OCI-LY7 (cell line): ENCODE results near the gene CHKA. TPM values are rescaled to one million over a fixed set of nuclear protein-coding genes. Genes with fewer than 3 reads are reported as not detected.

ENCODE experiments used
- BruUV-seq: library from RNA; stranded (reverse); fragments of 400-500 nt; replicated peaks from 2 replicates; lab custom pipeline; 2021; lab: Mats Ljungman, UMichigan
- CTCF ChIA-PET: fragments of 300-600 bp; sonication (Branson Sonifier 250); formaldehyde crosslinking; loops from one replicate; lab custom pipeline; 2022; ENCODE audit warnings: antibody characterized with exemption; ENCODE audit not compliant: unreplicated experiment; lab: Charles Lee
- POLR2A ChIA-PET: fragments of 300-600 bp; sonication (Branson Sonifier 250); formaldehyde crosslinking; loops from one replicate; lab custom pipeline; 2022; ENCODE audit warnings: antibody characterized with exemption; lab: Charles Lee
- DNase-seq: peaks from one replicate; pipeline ENCODE4 v3.0.0-alpha.2; 2015; ENCODE audit warnings: low spot score
- H2AFZ ChIP-seq: fragments of 200-600 bp; sonication (generic), shearing (Covaris generic); 2 replicates; pipeline ENCODE4 v1.6.1; 2014; ENCODE audit warnings: mild to moderate bottlenecking, antibody characterized with exemption, low read length, moderate library complexity
- H3K27ac ChIP-seq: fragments of 200-600 bp; sonication (generic); 2 replicates; pipeline ENCODE4 v1.5.1; 2014; ENCODE audit warnings: mixed run types, low read depth, mild to moderate bottlenecking, moderate library complexity, low read length, inconsistent platforms; ENCODE audit not compliant: poor library complexity, severe bottlenecking
- H3K36me3 ChIP-seq: fragments of 200-600 bp; sonication (generic); 2 replicates; pipeline ENCODE4 v1.6.1; 2014; ENCODE audit warnings: mild to moderate bottlenecking, antibody characterized with exemption, low read length, moderate library complexity, mixed read lengths; ENCODE audit not compliant: insufficient read depth
- H3K4me1 ChIP-seq: fragments of 200-600 bp; sonication (generic); 2 replicates; pipeline ENCODE4 v1.5.1; 2014; ENCODE audit warnings: mild to moderate bottlenecking, low read length; ENCODE audit not compliant: insufficient read depth, poor library complexity, severe bottlenecking
- H3K4me2 ChIP-seq: fragments of 200-600 bp; sonication (generic); 2 replicates; pipeline ENCODE4 v1.6.1; 2014; ENCODE audit warnings: mild to moderate bottlenecking, low read length
- H3K4me3 ChIP-seq: fragments of 200-600 bp; sonication (generic); 2 replicates; pipeline ENCODE4 v1.5.1; 2014; ENCODE audit warnings: mild to moderate bottlenecking, low read depth, low read length; ENCODE audit not compliant: poor library complexity, severe bottlenecking
- H3K79me2 ChIP-seq: fragments of 200-600 bp; sonication (generic); 2 replicates; pipeline ENCODE4 v1.6.1; 2016; ENCODE audit warnings: low read depth, mild to moderate bottlenecking, low read length, moderate library complexity, mixed read lengths; ENCODE audit not compliant: insufficient read depth
- H3K9me2 ChIP-seq: fragments of 200-600 bp; sonication (generic); 2 replicates; pipeline ENCODE4 v1.6.1; 2016; ENCODE audit warnings: mild to moderate bottlenecking, low read length, mixed read lengths; ENCODE audit not compliant: insufficient read depth
- H3K9me3 ChIP-seq: fragments of 200-600 bp; sonication (generic); 2 replicates; pipeline ENCODE4 v1.6.1; 2014; ENCODE audit warnings: mild to moderate bottlenecking, mixed run types, low read length, mixed read lengths
- H4K20me1 ChIP-seq: fragments of 200-600 bp; sonication (generic); 2 replicates; pipeline ENCODE4 v1.6.1; 2014; ENCODE audit warnings: mild to moderate bottlenecking, antibody characterized with exemption, low read length, moderate library complexity, mixed read lengths; ENCODE audit not compliant: insufficient read depth
- CTCF ChIP-seq: fragments of 200-600 bp; sonication (generic); conservative IDR thresholded peaks from 2 replicates; pipeline ENCODE4 v1.5.1; 2014; ENCODE audit warnings: mild to moderate bottlenecking, antibody characterized with exemption, low read length, moderate library complexity, mixed read lengths
- EZH2phosphoT487 ChIP-seq: fragments of 200-600 bp; sonication (generic); IDR thresholded peaks from 2 replicates; pipeline ENCODE4 v1.6.1; 2018; ENCODE audit warnings: low read depth, borderline replicate concordance, mild to moderate bottlenecking, mixed run types, antibody characterized with exemption, low read length, moderate library complexity, mixed read lengths
- intact Hi-C: fragments of 100-400 bp; cut with micrococcal nuclease; formaldehyde crosslinking; loops from one replicate; pipeline ENCODE4 v1.10.0; 2022; ENCODE audit not compliant: unreplicated experiment
- total RNA-seq, 2 experiments: library from RNA; depleted of rRNA in 1 of 2; stranded (reverse); fragments of >200 nt in 1 of 2; shearing (Covaris generic) in 1 of 2; gene quantifications; 2 replicates each; pipeline ENCODE4 v1.2.3, GENCODE V29; 2014 to 2022

CHKA gene
- total RNA-seq, 2 experiments from 2014 or later: 36.1 to 47.2 TPM

DNA sequence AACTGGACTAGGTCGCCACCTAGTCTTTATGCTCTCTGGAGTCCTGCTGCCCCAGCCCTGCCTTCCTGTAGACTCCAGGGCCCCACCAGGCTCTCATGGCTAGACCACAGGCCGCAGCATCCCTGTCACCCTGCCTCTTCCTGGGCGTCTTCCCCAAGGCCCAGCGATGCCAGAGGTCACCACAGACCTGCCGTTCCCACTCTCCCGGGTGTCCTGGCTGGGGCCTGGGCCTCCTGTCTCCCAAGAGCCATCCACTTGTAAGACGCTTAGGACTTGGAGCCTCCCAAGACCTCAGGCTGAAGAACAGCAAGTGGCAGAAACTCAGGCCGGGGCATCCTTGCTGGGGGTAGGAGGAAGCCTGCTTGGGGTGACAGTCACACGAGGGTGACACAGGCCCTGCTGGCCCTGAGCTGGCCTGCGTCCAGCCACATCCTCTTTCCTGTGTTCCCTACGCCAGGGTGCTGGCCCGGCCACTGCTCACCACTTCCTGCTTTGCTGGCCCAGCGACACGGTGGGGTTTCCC, 84.4 kb downstream of the CHKA start:
- Histone ChIP-seq H3K9me3 (no peaks in the 10 kb centered on the region), H3K4me3 (no peak overlapping the region), H2AFZ (no peak overlapping the region), H3K36me3 (peaks cover 30% of the 10 kb centered on the region), H4K20me1 (no peaks in the 10 kb centered on the region), H3K4me2 (no peak overlapping the region), H3K9me2 (no peaks in the 10 kb centered on the region), H3K4me1 (peaks cover 31% of the 10 kb centered on the region), H3K79me2 (peaks cover 22% of the 10 kb centered on the region; the same call in 1 of the 2 replicates), H3K27ac (no peak overlapping the region)
- TF ChIP-seq EZH2phosphoT487 (no peak), CTCF (no peak)
- intact Hi-C loops: no loop called here
- ChIA-PET POLR2A (no interaction called here), CTCF (no interaction called here)
- no peak for DNase-seq
- no TSS peak for BruUV-seq

- no peak for TF ChIP-seq CTCF
- TF ChIP-seq EZH2phosphoT487: no peak
- no peak overlapping the region for H3K27ac ChIP-seq
- intact Hi-C loops: no loop called here
- H3K79me2 ChIP-seq: peaks cover 25% of the 10 kb centered on the region; the same call in 1 of the 2 replicates
- peaks cover 31% of the 10 kb centered on the region for H3K4me1 ChIP-seq
- no peaks in the 10 kb centered on the region for H4K20me1 ChIP-seq
- POLR2A ChIA-PET: no interaction called here
- H3K4me2 ChIP-seq: no peak overlapping the region
- H2AFZ ChIP-seq: no peak overlapping the region
- CTCF ChIA-PET: no interaction called here
- H3K4me3 ChIP-seq: no peak overlapping the region
- peaks cover 24% of the 10 kb centered on the region for H3K36me3 ChIP-seq
- BruUV-seq: no TSS peak
- DNase-seq: no peak
- H3K9me3 ChIP-seq: no peaks in the 10 kb centered on the region
- H3K9me2 ChIP-seq: no peaks in the 10 kb centered on the region
Observed at GRCh38 chr11:68036141-68036716, 85.0 kb downstream of the CHKA start.

- no peak overlapping the region for H3K27ac ChIP-seq
- H3K4me1 ChIP-seq: peaks cover 25% of the 10 kb centered on the region
- no peaks in the 10 kb centered on the region for H3K9me2 ChIP-seq
- ChIA-PET CTCF (no interaction called here), POLR2A (no interaction called here)
- peaks cover 22% of the 10 kb centered on the region for H3K36me3 ChIP-seq
- H3K79me2 ChIP-seq: peaks cover 24% of the 10 kb centered on the region; the same call in 1 of the 2 replicates
- no peak overlapping the region for H3K4me2 ChIP-seq
- H3K9me3 ChIP-seq: no peaks in the 10 kb centered on the region
- H4K20me1 ChIP-seq: no peaks in the 10 kb centered on the region
- DNase-seq: no peak
- no TSS peak for BruUV-seq
- intact Hi-C loops: no loop called here
- H2AFZ ChIP-seq: no peak overlapping the region
- TF ChIP-seq CTCF: no peak
- TF ChIP-seq EZH2phosphoT487: no peak
- H3K4me3 ChIP-seq: no peak overlapping the region
Observed at GRCh38 chr11:68035266-68035876, 85.8 kb downstream of the CHKA start.
